ENCODE measurements around the gene FES.
"Not testable (repeated sequence)": the region's sequence is repeated elsewhere in the genome, so short reads cannot be mapped to it uniquely, and the experiment has no call there.

The FES gene

GRCh38 chr15:90883976-90884718 is at the start of gene FES:
TSS of gene FES (plus strand) at chr15:90884504. CDS start at chr15:90885046, 542 bp downstream.
- no peak for DNase-seq

DNA sequence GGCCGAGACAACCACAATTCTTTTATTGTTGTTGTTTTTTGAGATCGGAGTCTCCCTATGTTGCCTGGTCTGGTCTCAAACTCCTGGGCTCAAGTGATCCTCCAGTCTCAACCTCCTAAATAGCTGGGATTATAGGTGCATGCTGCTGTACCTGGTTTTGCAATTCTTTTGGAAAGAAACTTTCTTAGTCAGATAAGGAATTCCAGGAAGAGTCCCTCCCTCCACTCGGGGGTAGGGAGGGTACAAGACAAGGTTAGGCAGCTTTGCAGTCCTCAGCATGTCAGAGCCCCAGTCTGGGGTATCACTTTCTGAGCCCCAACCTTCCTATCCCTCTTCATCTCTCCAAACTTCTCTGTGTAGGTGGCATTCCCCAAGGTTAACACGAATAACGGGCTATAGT is 49.7 kb upstream of the FES start:
- DNase-seq, result no peak

DNA sequence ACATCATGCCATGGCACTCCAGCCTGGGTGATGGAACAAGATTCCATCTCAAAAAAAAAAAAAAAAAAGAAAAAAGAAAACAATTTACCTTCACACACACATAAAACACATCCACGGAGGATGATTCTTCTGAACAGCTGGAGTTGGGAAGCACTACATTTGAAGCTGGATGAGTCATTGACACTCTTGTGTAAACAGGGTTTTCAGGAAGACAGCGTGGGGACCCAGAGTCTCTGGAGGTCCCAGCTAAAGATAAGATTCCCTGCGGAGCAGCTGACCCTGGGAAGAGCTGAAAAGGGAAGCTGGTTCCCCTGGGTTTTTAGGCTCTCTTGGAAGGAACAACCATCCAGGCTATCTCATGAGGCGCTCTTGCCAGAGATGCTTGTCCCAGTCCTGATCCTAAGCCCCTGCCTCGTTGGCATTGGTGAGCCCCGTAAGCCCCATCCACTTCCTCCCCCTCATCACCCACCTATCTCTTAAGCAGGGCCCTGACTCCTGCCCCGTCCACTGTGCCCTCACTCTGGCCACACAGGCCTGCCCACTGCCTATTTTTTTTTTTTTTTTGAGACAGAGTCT is 47.9 kb upstream of the FES start:
- DNase-seq, result no peak

DNA sequence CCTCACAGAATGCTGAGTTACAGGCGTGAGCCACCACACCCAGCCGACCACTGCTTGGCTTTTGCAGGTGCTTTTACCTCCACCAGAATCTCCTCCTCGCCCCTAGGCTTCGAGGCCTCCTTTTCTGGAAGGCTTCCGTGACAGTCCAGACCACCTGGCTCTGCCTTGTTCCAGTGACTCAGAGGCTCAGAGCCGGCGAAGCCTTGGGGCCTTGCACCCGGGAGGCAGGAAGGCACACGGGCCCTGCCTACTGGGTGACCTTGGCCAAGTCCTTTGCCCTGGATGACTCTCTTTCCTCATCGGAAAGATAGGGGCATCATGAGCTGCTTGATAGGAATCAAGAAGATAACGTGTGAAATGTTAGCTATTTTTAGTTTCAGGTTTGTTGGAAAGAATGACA is 47.2 kb upstream of the FES start:
- no peak for DNase-seq

GRCh38 chr15:90838139-90838538 is 46.2 kb upstream of the FES start:
- no peak for DNase-seq

DNA sequence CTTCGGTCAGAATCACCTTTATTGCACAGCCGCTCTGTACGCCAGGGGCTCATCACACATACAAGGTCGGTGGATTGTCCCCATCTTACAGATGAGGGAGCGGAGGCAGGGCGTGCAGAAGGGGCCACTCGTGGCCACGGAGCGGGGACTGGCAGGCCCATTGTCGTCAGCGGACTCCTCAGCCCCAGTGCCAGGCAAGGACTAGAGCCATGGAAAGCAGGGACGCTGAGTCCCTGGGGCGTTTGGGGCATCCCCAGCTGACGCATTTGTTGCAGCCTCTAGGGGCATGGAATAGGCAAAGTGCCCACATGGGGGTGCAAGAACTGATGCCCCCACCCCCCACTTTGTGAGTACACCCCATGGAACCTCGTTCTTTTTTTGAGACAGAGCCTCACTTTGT is 45.8 kb upstream of the FES start:
- no peak for DNase-seq

DNA sequence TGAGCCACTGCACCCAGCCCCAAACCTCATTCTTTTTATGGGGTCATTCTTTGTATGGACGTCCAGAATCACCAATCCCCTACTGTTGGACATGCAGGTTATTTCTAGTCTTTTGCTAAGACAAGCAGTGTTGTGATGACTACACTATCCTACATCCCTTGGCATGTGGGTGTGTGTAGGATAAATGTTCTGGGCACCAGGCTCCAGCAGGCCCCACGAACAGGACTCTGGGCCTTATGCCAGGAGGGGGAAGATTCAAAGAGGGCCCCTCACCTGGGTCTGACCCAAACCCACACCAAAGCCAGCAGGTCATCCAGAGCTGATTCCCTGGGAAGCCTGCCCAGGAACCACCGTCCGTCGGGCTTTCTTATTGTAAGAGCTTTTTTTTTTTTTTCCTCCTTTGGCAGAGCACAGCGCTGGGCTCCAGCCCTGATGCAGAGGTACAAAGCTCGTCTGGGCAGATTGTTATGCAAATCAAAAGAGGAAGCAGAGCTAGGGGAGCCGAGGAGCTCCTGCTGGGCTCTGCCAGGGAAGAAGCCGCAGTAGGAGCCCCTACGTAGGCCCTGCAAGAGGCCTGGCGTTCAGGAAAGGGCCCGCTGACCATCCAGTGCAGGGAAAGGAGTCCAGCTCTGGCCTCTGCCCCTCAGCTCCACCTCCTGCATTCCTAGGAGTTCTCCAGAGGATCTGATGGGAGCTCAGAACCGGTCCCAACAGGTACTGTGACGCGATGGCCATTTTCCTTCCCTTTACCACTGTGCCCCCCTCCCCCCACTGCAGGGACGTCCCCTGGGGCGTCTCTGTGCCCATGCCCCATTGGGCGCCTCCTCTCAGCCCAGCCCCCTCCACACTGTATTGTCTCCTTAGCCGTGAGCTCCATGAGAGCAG is 44.9 kb upstream of the FES start:
- DNase-seq, result no peak

DNA sequence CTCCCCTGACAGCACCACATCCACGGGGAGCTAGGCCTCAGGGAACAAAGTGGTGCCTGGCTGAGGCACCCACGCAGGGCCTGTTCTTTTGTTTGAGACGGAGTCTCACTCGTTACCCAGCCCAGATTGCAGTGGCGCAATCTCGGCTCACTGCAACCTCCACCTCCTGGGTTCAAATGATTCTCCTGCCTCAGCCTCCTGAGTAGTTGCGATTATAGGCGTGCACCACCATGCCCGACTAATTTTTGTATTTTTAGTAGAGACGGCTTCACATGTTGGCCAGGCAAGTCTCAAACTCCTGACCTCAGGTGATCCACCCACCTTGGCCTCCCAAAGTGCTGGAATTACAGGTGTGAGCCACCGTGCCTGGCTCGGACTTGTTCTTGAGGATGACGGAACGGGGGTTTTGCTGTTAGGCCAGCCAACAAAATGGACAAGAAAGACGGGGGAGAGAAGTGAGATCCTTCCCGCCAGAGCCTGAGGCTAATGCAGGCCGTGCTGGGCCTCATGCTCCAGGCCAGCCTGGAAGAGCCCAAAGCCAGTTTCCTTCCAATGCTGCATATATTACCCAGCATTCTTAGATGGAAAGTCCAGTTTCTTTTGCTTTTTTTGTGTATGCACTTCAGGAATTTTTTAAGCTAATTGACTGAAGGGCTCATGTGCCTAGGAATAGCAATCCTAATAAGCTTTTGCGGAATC is 44.0 kb upstream of the FES start:
- DNase-seq, result no peak

- no peak for DNase-seq
Measured at GRCh38 chr15:90840954-90841353, 43.4 kb upstream of the FES start.

DNA sequence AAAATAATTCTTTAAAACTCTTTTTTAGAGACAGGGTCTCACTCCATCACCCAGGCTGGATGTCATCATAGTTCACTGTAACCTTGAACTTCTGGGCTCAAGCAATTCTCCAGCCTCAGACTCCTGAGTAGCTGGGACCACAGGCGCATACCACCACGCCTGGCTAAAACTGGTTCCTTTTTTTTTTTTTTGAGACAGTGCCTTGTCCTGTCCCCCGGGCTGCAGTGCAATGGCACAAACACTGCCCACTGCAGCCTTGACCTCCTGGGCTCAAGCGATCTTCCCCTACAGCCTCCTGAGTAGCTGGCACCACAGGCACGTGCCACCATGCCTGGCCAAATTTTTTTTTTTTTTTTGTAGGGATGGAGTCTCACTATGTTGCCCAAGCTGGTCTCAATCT is 39.6 kb upstream of the FES start:
- DNase-seq, result no peak

DNA sequence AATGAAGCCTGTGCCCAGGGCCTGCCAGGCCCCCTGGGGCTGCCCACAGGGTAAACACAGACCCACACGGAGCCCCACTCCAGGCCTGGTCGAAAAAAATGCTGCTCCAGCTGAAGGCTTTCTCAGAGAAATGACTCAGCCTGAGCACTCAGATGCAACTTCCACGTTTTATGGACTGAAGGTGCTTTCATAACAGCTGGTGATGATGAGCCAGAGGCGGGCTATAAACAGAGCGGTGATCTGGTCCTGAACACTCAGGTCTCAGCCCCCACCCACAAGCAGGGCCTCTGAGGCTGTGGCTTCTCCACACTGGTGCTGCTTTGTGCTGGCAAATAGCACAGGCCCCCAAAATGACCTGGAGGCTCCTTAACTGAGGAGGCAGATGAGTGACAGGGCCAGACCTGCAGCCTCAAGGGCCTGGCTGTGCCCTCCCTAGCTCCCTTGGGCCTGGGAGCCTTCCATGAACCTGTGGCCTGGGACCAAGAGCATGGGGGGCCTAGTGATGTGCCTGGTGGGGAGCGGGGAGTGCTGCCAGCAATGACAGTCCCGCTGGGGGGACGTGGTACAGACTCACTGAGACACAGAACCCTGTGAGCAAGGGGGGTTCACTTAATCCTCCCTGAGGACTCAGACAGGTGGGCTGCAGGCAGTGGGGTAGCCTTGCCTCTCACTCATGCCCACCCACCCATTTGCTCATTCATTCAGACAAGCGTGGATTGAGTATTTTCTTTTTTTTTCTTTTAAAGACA is 38.9 kb upstream of the FES start:
- peak; percentile 77 for DNase-seq

DNA sequence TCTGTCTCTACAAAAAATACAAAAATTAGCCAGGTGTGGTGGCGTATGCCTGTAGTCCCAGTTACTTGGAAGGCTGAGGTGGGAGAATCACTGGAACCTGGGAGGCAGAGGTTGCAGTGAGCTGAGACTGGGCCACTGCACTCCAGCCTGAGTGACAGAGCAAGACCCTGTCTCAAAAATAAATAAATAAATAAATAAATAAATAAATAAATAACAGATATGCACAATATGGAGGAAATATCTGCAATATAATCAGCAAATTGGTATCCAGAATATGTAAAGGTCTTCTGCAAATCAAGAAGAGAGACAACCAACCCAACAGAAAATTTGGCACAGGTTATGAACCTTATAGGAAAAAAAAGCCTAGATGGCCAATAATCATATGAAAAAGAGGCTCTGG is 34.9 kb upstream of the FES start:
- DNase-seq, result not testable (repeated sequence)

DNA sequence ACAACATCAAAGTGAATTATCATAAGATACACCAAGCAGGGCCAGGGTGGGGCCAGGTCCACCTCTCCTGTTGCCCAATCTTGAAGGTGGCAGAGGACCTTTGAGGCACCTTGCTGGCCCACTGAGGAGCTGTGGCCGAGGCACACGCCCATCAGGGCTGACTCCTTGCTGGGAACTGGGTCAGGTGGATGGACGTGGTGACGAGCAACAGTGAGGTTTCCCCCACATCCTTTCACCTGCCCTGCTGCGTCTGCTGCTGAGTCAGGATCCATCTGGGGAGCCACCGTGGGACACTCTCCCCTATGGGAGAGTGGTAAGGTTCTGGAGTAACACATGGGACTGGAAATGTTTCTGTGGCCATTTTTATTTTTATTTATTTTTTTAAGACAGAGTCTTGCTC is 33.2 kb upstream of the FES start:
- no peak for DNase-seq

GRCh38 chr15:90851940-90852339 is 32.4 kb upstream of the FES start:
- DNase-seq, result no peak

DNA sequence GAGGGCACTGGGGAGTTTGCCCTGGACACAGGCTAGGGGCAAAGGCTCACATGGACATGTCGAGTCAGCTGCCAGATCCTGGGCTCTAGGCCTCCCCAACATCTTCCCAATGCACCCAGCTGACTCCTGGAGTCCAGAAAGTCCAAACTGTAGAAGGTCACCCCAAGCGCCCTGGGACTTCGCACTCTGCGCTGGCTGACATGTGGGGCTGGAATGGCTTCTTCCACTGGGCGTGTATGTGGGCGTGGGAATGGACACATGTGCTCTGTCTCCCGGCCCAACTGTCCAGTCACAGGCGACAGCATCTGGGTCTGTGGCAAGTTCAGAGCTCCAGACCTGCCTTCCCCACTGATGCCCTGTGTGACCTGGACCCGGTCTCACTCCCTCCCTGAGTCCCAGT is 29.2 kb upstream of the FES start:
- DNase-seq, result no peak

- DNase-seq, result no peak
Measured at GRCh38 chr15:90857337-90857736, 27.0 kb upstream of the FES start.

DNA sequence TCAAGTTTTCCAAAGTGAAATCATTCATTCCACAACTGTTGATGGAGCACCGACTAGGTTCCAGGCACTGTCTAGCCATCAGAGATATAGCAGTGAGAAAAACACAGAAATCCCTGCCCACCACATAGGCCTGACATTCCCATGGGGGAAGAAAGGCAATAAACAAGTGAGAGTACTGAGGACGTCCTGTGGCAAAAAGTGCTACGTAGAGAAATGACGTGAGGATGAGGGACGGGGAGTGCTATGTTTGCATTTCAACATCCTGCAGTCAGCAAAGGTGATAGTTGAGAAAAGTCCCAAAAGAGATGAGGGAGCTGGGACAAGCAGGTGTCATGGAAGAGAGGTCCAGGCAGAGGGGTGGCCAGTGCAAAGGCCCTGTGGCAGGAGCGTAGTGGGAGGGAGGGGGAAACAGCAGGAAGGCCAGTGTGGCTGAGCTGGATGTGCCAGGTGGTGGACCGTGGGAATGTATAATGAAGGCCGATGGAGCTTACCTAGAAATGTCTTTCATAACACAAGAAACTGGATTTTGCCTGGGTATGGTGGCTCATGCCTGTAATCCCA is 26.3 kb upstream of the FES start:
- no peak for DNase-seq

- no peak for DNase-seq
Measured at GRCh38 chr15:90859234-90860131, 24.8 kb upstream of the FES start.

GRCh38 chr15:90860450-90860849 is 23.9 kb upstream of the FES start:
- DNase-seq, result no peak

GRCh38 chr15:90860942-90861675 is 23.2 kb upstream of the FES start:
- DNase-seq, result no peak
